WTC11 (cell line): ENCODE results near the gene TSPAN6.

Source experiments
- CREB1 ChIP-seq: sonication (generic); formaldehyde crosslinking; IDR thresholded peaks from 2 replicates; pipeline ENCODE4 v1.8.0; 2023; ENCODE audit warnings: mild to moderate bottlenecking, missing genetic modification reagents
- FOXP1 ChIP-seq: sonication (generic); formaldehyde crosslinking; IDR thresholded peaks from 2 replicates; pipeline ENCODE4 v1.8.0; 2022; ENCODE audit warnings: missing genetic modification reagents, mild to moderate bottlenecking, moderate library complexity, borderline replicate concordance
- GRHL2 ChIP-seq: fragments of 250-450 bp; sonication (Bioruptor Pico); IDR thresholded peaks from 2 replicates; pipeline ENCODE4 v1.8.0; 2022; ENCODE audit warnings: mild to moderate bottlenecking, moderate library complexity; ENCODE audit not compliant: insufficient replicate concordance, severe bottlenecking
- HMGXB4 ChIP-seq: sonication (generic); formaldehyde crosslinking; IDR thresholded peaks from 2 replicates; pipeline ENCODE4 v1.8.1; 2023; ENCODE audit warnings: mild to moderate bottlenecking, moderate library complexity, missing genetic modification reagents
- IRF1 ChIP-seq: sonication (generic); formaldehyde crosslinking; IDR thresholded peaks from 2 replicates; pipeline ENCODE4 v1.8.0; 2023; ENCODE audit warnings: missing genetic modification reagents
- TEAD4 ChIP-seq: sonication (generic); formaldehyde crosslinking; IDR thresholded peaks from 2 replicates; pipeline ENCODE4 v1.8.0; 2022; ENCODE audit warnings: mild to moderate bottlenecking, missing genetic modification reagents
- USF1 ChIP-seq: sonication (generic); formaldehyde crosslinking; IDR thresholded peaks from 2 replicates; pipeline ENCODE4 v1.8.0; 2022; ENCODE audit warnings: mild to moderate bottlenecking, missing genetic modification reagents
- ZNF121 ChIP-seq: sonication (generic); formaldehyde crosslinking; IDR thresholded peaks from 2 replicates; pipeline ENCODE4 v1.8.0; 2023; ENCODE audit warnings: missing genetic modification reagents
- ZNF263 ChIP-seq: sonication (generic); formaldehyde crosslinking; IDR thresholded peaks from 2 replicates; pipeline ENCODE4 v1.8.1; 2022; ENCODE audit warnings: low read depth, mild to moderate bottlenecking, moderate library complexity, missing genetic modification reagents
- TF ChIP-seq, protein P1 (sequence below): fragments of 200-600 bp; IDR thresholded peaks from 2 replicates; pipeline ENCODE4 v1.8.0; 2022; ENCODE audit warnings: antibody characterized with exemption
- TF ChIP-seq, protein P2 (sequence below): sonication (generic); formaldehyde crosslinking; IDR thresholded peaks from 2 replicates; pipeline ENCODE4 v1.8.0; 2022; ENCODE audit warnings: mild to moderate bottlenecking, missing genetic modification reagents

- TF ChIP-seq, protein P1, sequence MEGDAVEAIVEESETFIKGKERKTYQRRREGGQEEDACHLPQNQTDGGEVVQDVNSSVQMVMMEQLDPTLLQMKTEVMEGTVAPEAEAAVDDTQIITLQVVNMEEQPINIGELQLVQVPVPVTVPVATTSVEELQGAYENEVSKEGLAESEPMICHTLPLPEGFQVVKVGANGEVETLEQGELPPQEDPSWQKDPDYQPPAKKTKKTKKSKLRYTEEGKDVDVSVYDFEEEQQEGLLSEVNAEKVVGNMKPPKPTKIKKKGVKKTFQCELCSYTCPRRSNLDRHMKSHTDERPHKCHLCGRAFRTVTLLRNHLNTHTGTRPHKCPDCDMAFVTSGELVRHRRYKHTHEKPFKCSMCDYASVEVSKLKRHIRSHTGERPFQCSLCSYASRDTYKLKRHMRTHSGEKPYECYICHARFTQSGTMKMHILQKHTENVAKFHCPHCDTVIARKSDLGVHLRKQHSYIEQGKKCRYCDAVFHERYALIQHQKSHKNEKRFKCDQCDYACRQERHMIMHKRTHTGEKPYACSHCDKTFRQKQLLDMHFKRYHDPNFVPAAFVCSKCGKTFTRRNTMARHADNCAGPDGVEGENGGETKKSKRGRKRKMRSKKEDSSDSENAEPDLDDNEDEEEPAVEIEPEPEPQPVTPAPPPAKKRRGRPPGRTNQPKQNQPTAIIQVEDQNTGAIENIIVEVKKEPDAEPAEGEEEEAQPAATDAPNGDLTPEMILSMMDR, result no peak
- no peak for TF ChIP-seq CREB1 (CRISPR knock-in tag)
- no peak for TF ChIP-seq ZNF263 (CRISPR knock-in tag)
- TF ChIP-seq FOXP1, result no peak
- TF ChIP-seq ZNF121 (CRISPR knock-in tag), result no peak
- no peak for TF ChIP-seq TEAD4 (CRISPR knock-in tag)
- TF ChIP-seq IRF1 (CRISPR knock-in tag), result no peak
- TF ChIP-seq, protein P2, sequence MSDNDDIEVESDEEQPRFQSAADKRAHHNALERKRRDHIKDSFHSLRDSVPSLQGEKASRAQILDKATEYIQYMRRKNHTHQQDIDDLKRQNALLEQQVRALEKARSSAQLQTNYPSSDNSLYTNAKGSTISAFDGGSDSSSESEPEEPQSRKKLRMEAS (CRISPR knock-in tag), result no peak
- no peak for TF ChIP-seq HMGXB4
- TF ChIP-seq GRHL2 (CRISPR knock-in tag), result no peak
- no peak for TF ChIP-seq USF1
Measured at GRCh38 chrX:100642290-100642689, 5.7 kb upstream of the TSPAN6 start.
